Lung (tissue), 12 donors: Measurements from ENCODE around the gene CST7. TPM values are rescaled to one million over a fixed set of nuclear protein-coding genes. Genes with fewer than 3 reads are reported as not detected.

Experiments used
- ATAC-seq: fragments of 200-7000 bp; cut with Tn5 transposase; one replicate; pipeline ENCODE4 v1.9.1; 2020; ENCODE audit warnings: moderate number of reproducible peaks; ENCODE audit not compliant: insufficient read depth, low FRiP score
- DNase-seq, 3 donors: peaks; one replicate each; pipeline ENCODE4 v3.0.0-alpha.2; 2013 to 2017
- H3K27ac ChIP-seq, 2 donors: one replicate each; pipeline ENCODE4 v1.5.1; 2013; ENCODE audit warnings: mild to moderate bottlenecking in 2 of 2, moderate library complexity in 2 of 2, control low read depth in 1 of 2, inconsistent platforms in 1 of 2, low read depth in 1 of 2, low read length in 1 of 2
- H3K27me3 ChIP-seq, 3 donors: one replicate each; pipeline ENCODE4 v1.5.1; 2013; ENCODE audit warnings: low read length in 2 of 3; ENCODE audit not compliant: control insufficient read depth in 3 of 3, insufficient read depth in 3 of 3
- H3K36me3 ChIP-seq, 4 donors: one replicate each; pipeline ENCODE4 v1.5.1; 2013; ENCODE audit warnings: low read length in 4 of 4, mild to moderate bottlenecking in 1 of 4, moderate library complexity in 1 of 4; ENCODE audit not compliant: control insufficient read depth in 4 of 4, insufficient read depth in 4 of 4
- H3K4me1 ChIP-seq, 5 donors: one replicate each; pipeline ENCODE4 v1.5.1; 2013; ENCODE audit warnings: low read length in 5 of 5, mild to moderate bottlenecking in 2 of 5, moderate library complexity in 1 of 5; ENCODE audit not compliant: control insufficient read depth in 5 of 5, insufficient read depth in 5 of 5
- H3K4me3 ChIP-seq: one replicate; pipeline ENCODE4 v1.5.1; 2013; ENCODE audit warnings: mild to moderate bottlenecking, control low read depth, moderate library complexity
- H3K9ac ChIP-seq, 2 donors: one replicate each; pipeline ENCODE4 v1.5.1; 2013; ENCODE audit warnings: low read length in 2 of 2, control low read depth in 1 of 2; ENCODE audit not compliant: insufficient read depth in 1 of 2
- H3K9me3 ChIP-seq, 4 donors: one replicate each; pipeline ENCODE4 v1.5.1; 2013; ENCODE audit warnings: low read length in 3 of 4, mild to moderate bottlenecking in 1 of 4, moderate library complexity in 1 of 4; ENCODE audit not compliant: control insufficient read depth in 4 of 4, insufficient read depth in 3 of 4
- WGBS, 2 donors: extraction: QIAGEN DNeasy Blood & Tissue Kit; methylation state at CpG; one replicate each; pipeline ENCODE4 v1.1.7; 2013; 5-methylcytosine and 5-hydroxymethylcytosine counted together
- polyA plus RNA-seq, 2 donors: library from polyadenylated mRNA; stranded (reverse); fragments of 200-250 nt; gene quantifications; one replicate each; pipeline ENCODE4 v1.2.1, GENCODE V29; 2013
- total RNA-seq, 2 donors: library from RNA; depleted of rRNA in 1 of 2; stranded (reverse); fragments of >200 nt in 1 of 2; gene quantifications; one replicate each; pipeline ENCODE4 v1.2.1, GENCODE V29; 2014 to 2021
- TF ChIP-seq, protein P1 (sequence below): IDR thresholded peaks from 2 replicates; pipeline ENCODE4 v1.5.1; 2012; ENCODE audit warnings: mild to moderate bottlenecking; ENCODE audit errors: control extremely low read depth, extremely low read depth
- donor health status: control.
- donor health status: control.
- donor health status: Bipolar disorder and iron deficiency.
- donor health status: healthy.
- donor health status: DM: yes; HTN: yes; CAD: no.

Gene CST7
- total and polyA plus RNA-seq, 4 donors = 4.7 to 119 (median 8.4) TPM

DNA sequence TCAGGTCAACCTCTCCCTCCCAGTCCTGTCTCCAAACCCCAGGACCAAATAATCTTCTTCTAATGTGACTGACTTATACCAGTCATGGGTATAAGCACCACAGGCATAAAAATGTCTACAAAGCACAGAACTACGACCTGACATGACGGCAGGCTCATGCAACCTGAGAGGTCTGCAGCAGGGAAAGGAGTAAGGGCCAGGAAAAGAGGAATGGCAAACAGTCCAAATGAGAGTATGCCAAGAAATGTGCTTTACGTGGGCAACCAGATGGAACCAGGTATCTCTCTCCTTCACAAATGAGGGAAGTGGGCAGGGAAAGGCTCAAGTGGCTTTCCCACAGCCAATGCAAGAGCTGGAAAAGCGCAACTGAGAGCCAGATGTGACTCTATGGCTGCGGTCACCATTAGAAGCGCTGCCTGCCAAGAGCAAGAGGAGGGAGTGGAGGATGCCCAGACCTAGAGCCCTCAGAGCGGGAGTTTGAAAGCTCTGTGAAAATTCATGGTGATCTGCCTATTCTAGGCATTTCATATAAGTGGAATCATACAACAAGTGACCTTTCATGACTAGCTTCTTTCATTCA is 37.5 kb downstream of the CST7 start:
- ATAC-seq (no peak), DNase-seq (no peak)
- Histone ChIP-seq H3K36me3 (peaks cover 0 to 9% (median 5%) of the 10 kb centered on the region in 4 donors), H3K4me1 (peaks cover 0 to 5% (median 4%) of the 10 kb centered on the region in 5 donors), H3K9me3 (no peaks in the 10 kb centered on the region), H3K4me3 (no peak overlapping the region), H3K27ac (no peak overlapping the region), H3K27me3 (no peaks in the 10 kb centered on the region), H3K9ac (no peak overlapping the region)
- TF ChIP-seq, protein P1, sequence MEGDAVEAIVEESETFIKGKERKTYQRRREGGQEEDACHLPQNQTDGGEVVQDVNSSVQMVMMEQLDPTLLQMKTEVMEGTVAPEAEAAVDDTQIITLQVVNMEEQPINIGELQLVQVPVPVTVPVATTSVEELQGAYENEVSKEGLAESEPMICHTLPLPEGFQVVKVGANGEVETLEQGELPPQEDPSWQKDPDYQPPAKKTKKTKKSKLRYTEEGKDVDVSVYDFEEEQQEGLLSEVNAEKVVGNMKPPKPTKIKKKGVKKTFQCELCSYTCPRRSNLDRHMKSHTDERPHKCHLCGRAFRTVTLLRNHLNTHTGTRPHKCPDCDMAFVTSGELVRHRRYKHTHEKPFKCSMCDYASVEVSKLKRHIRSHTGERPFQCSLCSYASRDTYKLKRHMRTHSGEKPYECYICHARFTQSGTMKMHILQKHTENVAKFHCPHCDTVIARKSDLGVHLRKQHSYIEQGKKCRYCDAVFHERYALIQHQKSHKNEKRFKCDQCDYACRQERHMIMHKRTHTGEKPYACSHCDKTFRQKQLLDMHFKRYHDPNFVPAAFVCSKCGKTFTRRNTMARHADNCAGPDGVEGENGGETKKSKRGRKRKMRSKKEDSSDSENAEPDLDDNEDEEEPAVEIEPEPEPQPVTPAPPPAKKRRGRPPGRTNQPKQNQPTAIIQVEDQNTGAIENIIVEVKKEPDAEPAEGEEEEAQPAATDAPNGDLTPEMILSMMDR = no peak
- WGBS, 2 donors = 84 to 85% methylated on average over 7 of the region's 7 CpGs

DNA sequence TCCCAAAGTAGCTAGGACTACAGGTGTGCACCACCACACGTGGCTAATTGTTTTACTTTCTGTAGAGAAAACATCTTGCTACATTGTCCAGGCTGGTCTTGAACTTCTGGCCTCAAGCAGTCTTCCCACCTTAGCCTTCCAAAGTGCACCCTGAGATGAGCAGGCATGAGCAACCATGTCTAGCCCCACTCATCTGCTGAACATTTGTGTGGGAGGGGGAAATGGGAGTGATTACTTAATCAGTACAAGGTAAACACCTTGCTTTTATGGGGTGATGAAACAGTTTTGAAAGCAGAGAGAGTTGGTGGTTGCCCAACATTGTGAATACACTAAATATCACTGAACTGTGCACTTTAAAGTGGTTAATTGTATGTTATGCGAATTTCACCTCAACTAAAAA is 38.2 kb downstream of the CST7 start:
- DNase-seq = no peak
- H3K4me1 ChIP-seq = peaks cover 0 to 9% (median 4%) of the 10 kb centered on the region in 5 donors
- WGBS, 2 donors = 42 to 75% methylated on average over 2 of the region's 2 CpGs

DNA sequence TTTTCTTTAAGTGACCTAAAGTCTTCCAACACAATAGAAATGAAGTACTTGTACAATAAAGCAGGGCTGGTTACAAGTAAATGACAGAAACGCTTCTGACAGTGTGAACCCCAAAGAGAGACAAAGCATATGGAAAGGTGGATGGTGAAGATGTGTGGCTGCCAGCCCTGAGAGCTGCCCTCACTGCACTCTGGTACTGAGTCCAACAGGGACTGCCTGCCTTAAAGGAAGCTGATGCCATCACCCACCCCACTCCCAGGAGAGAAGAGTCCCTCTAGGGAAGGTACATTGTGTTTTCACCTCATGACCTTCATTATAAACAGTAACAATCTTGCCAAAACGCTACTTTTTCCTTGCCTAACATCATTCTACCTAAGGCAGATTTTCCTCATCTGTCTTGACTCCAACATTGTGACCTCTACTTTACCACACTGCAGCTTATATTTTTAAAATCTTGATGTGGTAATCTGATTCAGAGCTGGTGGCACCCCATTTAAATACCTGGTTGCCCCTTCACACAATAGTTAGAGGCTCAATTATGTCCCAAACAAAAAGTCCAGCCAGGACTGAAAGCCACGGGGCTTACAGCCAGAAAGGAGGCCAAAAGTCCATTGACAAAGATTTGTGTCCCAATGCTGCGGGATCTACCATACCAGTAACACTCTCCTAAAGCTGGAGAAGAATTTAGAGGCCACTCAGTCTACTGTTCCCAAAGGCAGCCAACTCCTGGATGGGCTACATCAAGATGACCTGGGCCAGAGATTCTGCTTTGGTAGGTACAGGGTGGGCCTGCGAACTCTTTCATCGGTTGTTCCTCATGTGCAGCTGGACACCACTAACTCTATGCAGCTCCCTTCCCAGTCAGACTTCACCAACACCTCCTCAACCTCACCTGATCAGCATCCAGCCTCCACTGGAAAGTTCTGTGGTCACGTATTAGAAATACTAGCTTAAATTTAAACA is 39.1 kb downstream of the CST7 start:
- DNase-seq = no peak
- Histone ChIP-seq H3K4me1 (peaks cover 0 to 11% (median 4%) of the 10 kb centered on the region in 5 donors), H3K27ac (no peak overlapping the region)

More for the DNA sequence above, 38.2 kb downstream of the CST7 start:
- Histone ChIP-seq H3K27me3 (no peaks in the 10 kb centered on the region), H3K9ac (no peak overlapping the region), H3K36me3 (peaks cover 0 to 5% (median 3%) of the 10 kb centered on the region in 4 donors), H3K27ac (no peak overlapping the region), H3K9me3 (no peaks in the 10 kb centered on the region), H3K4me3 (no peak overlapping the region)
- TF ChIP-seq, protein P1 = no peak
- ATAC-seq = no peak

More for the DNA sequence above, 39.1 kb downstream of the CST7 start:
- Histone ChIP-seq H3K4me3 (no peak overlapping the region), H3K36me3 (peaks cover 0 to 3% (median under 1%) of the 10 kb centered on the region in 4 donors), H3K9me3 (no peaks in the 10 kb centered on the region), H3K27me3 (no peaks in the 10 kb centered on the region), H3K9ac (no peak overlapping the region)
- no peak for ATAC-seq
- TF ChIP-seq, protein P1 = no peak
- 81 to 87% methylated on average over 7 of the region's 7 CpGs for WGBS, 2 donors
